ENCODE data around the gene VAV2. TPM values are rescaled to one million over a fixed set of nuclear protein-coding genes. Genes with fewer than 3 reads are reported as not detected.
"Not testable (repeated sequence)": the region's sequence is repeated elsewhere in the genome, so short reads cannot be mapped to it uniquely, and the experiment has no call there.

VAV2 gene
- total and polyA plus RNA-seq, 2 donors = 9.8 to 13.7 TPM

DNA sequence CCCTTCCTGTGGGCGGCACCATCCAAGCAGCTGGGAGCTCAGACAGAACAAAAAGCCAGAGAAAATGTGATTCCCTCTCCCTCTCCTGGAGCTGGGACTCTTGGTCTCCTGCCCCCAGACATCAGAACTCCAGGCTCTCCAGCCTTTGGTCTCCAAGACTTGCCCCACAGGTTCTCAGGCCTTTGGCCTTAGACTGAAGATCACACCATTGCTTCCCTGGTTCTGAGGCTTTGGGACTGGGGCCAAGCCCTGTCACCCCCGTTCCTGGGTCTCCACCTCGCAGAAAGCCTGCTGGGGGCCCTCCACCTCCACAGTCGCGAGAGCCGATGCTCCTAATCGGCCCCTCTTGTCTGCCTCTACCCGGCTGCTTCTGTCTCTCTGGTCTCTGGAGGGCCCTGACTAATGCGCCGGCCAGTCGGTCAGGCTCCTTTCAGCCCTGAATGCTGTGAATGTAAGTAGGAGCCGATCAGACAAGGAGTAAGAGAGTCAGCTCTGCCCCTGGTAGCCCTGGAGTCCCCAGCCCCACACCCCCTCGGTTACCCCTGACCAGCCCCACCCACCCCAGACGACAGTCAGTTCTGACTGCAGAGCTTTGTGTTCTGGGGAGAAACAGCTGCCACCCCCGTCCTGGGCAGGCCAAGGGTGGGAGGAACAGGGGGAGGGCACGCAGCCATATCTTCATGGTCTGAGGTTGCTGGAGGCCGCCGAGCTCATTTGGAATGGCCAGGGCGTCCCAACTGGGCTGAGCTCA, 57.5 kb downstream of the VAV2 start:
- Histone ChIP-seq H3K4me3 (ENCODE audit: low read depth, low read length) (no peak overlapping the region), H3K4me1 (ENCODE audit: insufficient read depth) (no peaks in the 10 kb centered on the region), H3K27ac (ENCODE audit: low read depth) (no peak overlapping the region), H3K36me3 (ENCODE audit: insufficient read depth) (no peaks in the 10 kb centered on the region)
- no peak for DNase-seq (ENCODE audit: extremely low spot score)
- 82% methylated on average over 19 of the region's 19 CpGs for WGBS

DNA sequence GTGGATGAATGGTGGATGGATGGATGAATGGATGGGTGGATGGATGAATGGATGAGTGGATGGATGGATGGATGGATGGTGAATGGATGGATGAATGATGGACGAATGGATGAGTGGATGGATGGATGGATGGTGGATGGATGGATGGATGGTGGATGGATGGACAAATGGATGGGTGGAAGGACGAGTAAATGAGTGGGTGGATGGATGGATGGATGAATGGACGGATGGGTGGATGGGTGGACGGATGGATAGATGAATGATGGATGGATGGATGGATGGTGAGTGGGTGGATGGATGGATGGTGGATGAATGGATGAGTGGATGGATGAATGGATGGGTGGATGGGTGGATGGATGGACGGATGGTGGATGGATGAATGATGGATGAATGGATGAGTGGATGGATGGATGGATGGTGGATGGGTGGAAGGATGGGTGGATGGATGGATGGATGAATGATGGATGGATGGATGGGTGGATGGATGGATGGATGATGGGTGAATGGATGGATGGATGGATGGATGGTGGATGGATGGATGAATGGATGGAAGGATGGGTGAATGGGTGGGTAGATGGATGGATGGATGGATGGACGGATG, 58.6 kb downstream of the VAV2 start:
- H3K4me1 ChIP-seq (ENCODE audit: insufficient read depth) = no peaks in the 10 kb centered on the region
- no peak for DNase-seq (ENCODE audit: extremely low spot score)
- H3K36me3 ChIP-seq (ENCODE audit: insufficient read depth) = no peaks in the 10 kb centered on the region
- H3K4me3 ChIP-seq (ENCODE audit: low read depth, low read length) = no peak overlapping the region
- 89% methylated on average over 6 of the region's 6 CpGs for WGBS
- no peak overlapping the region for H3K27ac ChIP-seq (ENCODE audit: low read depth)

DNA sequence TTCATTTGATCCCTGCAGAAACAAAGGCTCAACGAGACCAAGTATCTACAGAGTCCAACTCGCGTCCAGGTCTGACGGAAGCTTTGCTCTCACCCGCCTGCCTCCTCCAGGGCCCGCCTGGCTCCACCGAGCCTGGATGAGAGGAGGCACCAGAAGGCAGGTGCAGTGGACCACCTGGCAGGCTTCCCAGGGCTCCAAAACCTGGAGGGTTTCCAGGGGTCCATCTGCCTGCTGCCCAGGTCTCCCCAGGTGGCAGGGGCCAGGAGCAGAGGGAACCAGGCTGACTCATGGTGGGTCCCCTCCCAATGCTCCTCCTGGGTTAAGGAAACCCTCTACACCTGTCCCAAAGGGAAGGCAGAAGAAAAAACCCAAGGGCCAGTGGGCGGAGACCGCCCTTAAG, 59.5 kb downstream of the VAV2 start:
- no peak for DNase-seq (ENCODE audit: extremely low spot score)
- H3K36me3 ChIP-seq (ENCODE audit: insufficient read depth) = no peaks in the 10 kb centered on the region
- H3K4me1 ChIP-seq (ENCODE audit: insufficient read depth) = no peaks in the 10 kb centered on the region
- WGBS = 71% methylated on average over 9 of the region's 9 CpGs
- H3K4me3 ChIP-seq (ENCODE audit: low read depth, low read length) = no peak overlapping the region
- no peak overlapping the region for H3K27ac ChIP-seq (ENCODE audit: low read depth)

DNA sequence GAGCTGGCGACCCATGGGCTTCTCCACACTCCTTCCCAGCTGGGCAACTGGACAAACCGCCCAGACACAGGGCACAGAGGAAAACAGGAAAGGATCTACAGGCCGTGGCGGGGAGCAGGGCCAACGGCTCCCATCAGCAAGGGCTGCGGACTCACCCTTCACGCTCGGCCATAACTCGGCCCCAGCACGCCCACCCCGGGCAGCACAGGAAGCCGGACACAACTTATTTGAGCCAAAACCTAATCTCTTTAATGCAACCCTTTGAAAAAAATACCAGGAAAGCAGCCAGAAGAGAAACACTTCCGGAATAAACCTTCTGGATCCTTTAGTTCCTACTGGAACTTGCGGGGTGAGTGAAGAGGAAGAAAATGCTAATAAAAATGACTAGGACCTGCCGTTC, 59.9 kb downstream of the VAV2 start:
- Histone ChIP-seq H3K4me1 (ENCODE audit: insufficient read depth) (no peaks in the 10 kb centered on the region), H3K4me3 (ENCODE audit: low read depth, low read length) (no peak overlapping the region), H3K27ac (ENCODE audit: low read depth) (no peak overlapping the region), H3K36me3 (ENCODE audit: insufficient read depth) (no peaks in the 10 kb centered on the region)
- 41% methylated on average over 15 of the region's 15 CpGs for WGBS
- DNase-seq (ENCODE audit: extremely low spot score) = no peak

DNA sequence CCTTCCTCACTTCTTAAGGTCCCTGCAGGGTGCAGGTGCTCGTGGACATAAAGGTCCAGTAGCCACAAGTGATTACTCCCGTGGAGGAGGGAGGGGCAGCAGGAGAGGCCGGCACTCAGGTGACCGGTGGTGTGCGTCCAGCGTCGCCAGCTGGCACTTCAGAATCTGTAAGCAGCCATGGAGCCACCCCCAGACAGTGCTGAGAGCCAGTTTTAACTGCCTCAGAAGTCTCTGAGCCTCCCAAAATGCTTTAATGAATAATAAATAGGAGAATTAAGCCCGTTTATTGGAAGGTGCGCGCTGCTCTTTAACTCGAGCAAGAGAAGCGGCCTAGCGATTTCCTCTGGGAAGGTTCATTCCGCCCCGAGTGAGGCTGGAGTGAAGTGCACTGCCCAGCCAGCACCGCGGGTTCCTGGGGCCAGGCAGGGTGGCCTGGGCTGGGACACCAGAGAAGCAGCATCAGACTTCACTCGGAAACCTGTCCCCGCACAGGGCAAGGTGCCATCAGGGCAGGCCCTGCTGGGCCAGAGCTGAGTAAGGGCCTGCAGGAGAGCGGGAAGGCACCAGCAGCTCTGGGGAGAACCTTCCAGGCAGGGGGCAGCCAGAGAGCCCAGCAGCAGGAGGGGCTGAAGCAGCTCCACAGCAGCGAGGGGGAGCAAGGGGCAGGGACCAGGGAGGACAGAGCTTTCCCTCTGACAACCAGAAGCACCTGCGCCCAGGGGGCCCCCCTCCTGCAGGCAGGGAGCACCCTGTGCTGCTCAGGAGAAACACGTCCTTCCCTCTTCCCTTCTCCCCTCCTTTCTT, 61.2 kb downstream of the VAV2 start:
- no peak overlapping the region for H3K27ac ChIP-seq (ENCODE audit: low read depth)
- H3K4me3 ChIP-seq (ENCODE audit: low read depth, low read length) = no peak overlapping the region
- 80% methylated on average over 23 of the region's 23 CpGs for whole genome bisulfite sequencing

DNA sequence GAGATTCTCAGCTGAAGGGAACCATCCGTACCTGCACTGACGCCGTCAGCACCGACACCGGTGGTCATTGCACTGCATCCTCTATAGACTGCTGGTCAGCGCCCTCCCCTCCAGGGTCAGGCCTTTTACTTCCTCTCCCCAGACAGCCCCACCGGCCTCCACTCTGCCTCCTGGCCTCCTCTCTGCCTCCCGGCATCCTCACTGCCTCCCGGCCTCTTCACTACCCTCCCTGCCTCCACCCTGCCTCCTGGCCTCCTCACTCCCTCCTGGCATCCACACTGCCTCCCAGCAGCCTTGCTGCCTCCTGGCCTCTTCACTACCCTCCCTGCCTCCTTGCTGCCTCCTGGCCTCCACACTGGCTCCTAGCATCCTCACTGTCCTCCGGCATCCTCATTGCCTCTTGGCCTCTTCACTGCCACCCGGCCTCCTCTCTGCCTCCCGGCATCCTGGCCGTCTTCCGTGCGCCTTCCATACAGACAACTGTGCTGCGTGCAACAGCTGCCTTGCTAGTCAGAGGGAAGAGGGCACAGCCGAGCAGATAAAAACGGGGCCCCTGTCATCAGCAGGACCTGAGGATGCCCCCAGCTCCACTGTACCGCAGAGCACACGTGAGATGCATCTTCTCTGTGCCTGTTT, 62.0 kb downstream of the VAV2 start:
- H3K36me3 ChIP-seq (ENCODE audit: insufficient read depth) = no peaks in the 10 kb centered on the region

More for the DNA sequence above, 61.2 kb downstream of the VAV2 start:
- no peak for DNase-seq (ENCODE audit: extremely low spot score)
- Histone ChIP-seq H3K4me1 (ENCODE audit: insufficient read depth) (no peaks in the 10 kb centered on the region), H3K36me3 (ENCODE audit: insufficient read depth) (no peaks in the 10 kb centered on the region)

DNA sequence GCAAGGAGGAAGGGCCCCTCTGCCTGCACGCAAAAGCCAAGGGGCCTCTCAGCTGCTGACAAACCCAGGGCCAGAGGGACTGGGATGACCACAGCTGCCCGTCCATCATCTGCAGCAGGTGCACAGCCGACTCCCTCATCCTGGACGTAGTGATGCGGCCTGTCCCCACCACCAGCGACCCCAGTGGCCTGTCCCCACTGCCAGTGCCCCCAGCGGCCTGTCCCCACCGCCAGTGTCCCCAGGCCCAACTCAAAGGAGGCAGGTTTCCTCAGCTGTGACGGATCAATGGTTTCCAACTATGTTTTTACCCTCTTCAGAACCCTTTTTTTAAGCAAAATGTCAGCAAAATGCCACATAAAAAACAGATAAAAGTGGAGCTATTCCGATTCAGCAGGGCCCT, 62.5 kb downstream of the VAV2 start:
- no peak for DNase-seq (ENCODE audit: extremely low spot score)
- 90% methylated on average over 10 of the region's 10 CpGs for WGBS

More for the DNA sequence above, 62.0 kb downstream of the VAV2 start:
- WGBS = 83% methylated on average over 20 of the region's 20 CpGs
- H3K4me1 ChIP-seq (ENCODE audit: insufficient read depth) = no peaks in the 10 kb centered on the region
- H3K4me3 ChIP-seq (ENCODE audit: low read depth, low read length) = no peak overlapping the region
- no peak overlapping the region for H3K27ac ChIP-seq (ENCODE audit: low read depth)
- DNase-seq (ENCODE audit: extremely low spot score) = no peak

DNA sequence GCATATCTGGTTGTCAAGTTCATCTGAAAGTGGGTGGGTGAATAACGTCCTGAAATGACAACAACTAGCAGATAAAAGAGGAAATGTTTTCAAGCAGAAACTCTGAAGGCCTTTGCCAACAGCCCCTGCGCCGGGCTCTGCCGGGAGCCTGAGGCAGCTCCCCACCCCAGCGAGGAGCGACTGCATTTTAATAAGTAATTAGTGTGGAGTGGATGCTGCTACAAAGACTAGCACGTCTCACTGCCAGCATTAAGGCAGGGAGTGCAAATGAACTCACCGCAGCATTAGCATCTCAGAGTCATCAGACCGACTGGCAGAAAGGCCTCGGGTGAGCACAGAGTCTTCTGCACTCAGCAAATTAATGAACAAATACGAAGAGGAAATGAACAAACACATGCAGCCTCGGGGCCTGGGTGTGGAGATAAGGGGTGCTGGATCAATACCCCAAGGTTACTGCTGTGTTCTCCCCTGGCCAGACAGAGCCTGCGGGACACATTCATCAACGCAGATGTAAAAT, 63.8 kb downstream of the VAV2 start:
- Histone ChIP-seq H3K36me3 (ENCODE audit: insufficient read depth) (no peaks in the 10 kb centered on the region), H3K4me1 (ENCODE audit: insufficient read depth) (no peaks in the 10 kb centered on the region), H3K4me3 (ENCODE audit: low read depth, low read length) (no peak overlapping the region), H3K27ac (ENCODE audit: low read depth) (no peak overlapping the region)
- DNase-seq (ENCODE audit: extremely low spot score) = no peak
- WGBS = 86% methylated on average over 14 of the region's 14 CpGs

More for the DNA sequence above, 62.5 kb downstream of the VAV2 start:
- no peaks in the 10 kb centered on the region for H3K36me3 ChIP-seq (ENCODE audit: insufficient read depth)
- no peaks in the 10 kb centered on the region for H3K4me1 ChIP-seq (ENCODE audit: insufficient read depth)
- H3K4me3 ChIP-seq (ENCODE audit: low read depth, low read length) = no peak overlapping the region
- no peak overlapping the region for H3K27ac ChIP-seq (ENCODE audit: low read depth)

DNA sequence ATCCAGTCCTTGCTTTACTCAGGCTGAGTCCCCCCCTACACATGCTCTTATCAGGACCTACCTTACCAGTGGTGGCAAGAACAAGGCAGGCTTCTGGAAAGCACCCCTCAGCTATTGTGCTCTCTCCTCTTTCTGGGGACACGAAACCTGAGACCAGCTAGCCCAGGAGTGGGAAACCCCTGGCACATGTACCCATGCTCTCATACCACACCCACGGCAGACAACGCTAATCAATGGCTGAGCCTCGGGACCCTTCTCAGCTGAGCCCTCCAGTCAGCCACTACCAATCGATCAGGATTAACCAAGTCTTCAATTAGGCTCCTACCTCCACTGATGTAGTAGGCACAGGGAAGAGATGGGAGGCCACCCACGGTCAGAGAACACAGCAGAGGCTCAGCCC, 65.1 kb downstream of the VAV2 start:
- H3K4me1 ChIP-seq (ENCODE audit: insufficient read depth) = no peaks in the 10 kb centered on the region
- 90% methylated on average over 6 of the region's 6 CpGs for WGBS
- no peaks in the 10 kb centered on the region for H3K36me3 ChIP-seq (ENCODE audit: insufficient read depth)
- no peak overlapping the region for H3K4me3 ChIP-seq (ENCODE audit: low read depth, low read length)
- no peak overlapping the region for H3K27ac ChIP-seq (ENCODE audit: low read depth)
- DNase-seq (ENCODE audit: extremely low spot score) = no peak

DNA sequence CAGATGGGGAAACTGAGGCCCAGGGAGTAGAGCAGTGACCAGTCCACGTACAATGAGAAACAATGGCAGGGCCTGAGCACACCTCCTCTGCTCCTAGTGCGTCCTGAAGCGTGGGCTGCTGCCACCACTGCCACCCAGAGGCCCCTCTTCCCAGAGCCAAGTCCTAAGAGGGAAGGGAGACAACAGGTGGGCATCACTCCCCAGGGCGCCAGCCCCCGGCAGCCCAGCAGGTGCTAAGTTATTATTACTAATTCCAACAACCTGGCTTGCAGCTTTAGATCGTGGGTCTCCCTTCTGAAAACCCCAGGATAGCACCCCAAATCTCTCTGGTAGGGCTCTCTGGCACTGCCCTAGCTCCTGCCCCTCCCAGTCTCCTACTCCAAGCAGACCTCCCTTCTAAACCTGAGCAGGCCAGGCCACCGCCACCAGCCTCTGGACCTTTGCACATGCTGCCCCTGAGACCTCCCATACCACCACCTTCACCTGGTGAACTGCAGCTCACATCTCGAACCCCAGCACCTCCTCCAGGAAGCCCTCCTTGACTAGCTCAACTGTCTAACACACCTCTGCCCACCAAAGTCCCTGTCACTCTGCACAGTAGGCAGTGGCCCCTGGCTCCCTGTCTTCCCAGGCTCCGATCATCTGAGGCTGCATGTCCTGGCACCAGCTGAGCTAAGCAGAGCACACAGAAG, 65.8 kb downstream of the VAV2 start:
- no peak for DNase-seq (ENCODE audit: extremely low spot score)
- 96% methylated on average over 9 of the region's 9 CpGs for WGBS
- H3K36me3 ChIP-seq (ENCODE audit: insufficient read depth) = no peaks in the 10 kb centered on the region
- H3K4me1 ChIP-seq (ENCODE audit: insufficient read depth) = no peaks in the 10 kb centered on the region
- no peak overlapping the region for H3K4me3 ChIP-seq (ENCODE audit: low read depth, low read length)
- no peak overlapping the region for H3K27ac ChIP-seq (ENCODE audit: low read depth)

DNA sequence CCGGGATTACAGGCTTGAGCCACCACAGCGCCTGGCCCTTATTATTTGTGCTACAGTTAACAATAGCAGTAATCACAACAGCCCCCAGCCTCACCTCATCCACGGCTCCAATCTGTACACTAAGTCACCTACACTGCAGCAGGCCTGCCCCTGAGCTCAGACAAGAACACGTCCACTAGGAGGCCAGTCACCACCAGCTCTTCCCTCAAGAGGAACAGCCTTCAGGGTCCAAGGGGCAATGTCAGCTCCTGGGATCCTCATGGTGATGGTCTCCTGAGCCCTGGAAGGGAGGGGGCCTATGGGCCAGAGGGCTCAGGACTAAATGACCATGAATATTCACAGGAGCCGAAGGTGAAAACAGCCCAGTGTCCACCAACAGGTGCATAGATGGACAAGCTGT, 67.7 kb downstream of the VAV2 start:
- Histone ChIP-seq H3K27ac (ENCODE audit: low read depth) (no peak overlapping the region), H3K4me1 (ENCODE audit: insufficient read depth) (no peaks in the 10 kb centered on the region), H3K4me3 (ENCODE audit: low read depth, low read length) (no peak overlapping the region), H3K36me3 (ENCODE audit: insufficient read depth) (no peaks in the 10 kb centered on the region)
- 95% methylated on average over 5 of the region's 5 CpGs for WGBS
- DNase-seq (ENCODE audit: extremely low spot score) = no peak

DNA sequence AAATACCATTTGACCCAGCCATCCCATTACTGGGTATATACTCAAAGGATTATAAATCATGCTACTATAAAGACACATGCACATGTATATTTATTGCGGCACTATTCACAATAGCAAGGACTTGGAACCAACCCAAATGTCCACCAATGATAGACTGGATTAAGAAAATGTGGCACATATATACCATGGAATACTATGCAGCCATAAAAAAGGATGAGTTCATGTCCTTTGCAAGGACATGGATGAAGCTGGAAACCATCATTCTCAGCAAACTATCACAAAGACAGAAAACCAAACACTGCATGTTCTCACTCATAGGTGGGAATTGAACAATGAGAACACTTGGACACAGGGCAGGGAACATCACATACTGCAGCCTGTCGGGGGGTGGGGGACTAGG, 68.5 kb downstream of the VAV2 start:
- WGBS = 95% methylated on average over 2 of the region's 2 CpGs
- H3K4me1 ChIP-seq (ENCODE audit: insufficient read depth); DNase-seq (ENCODE audit: extremely low spot score); H3K4me3 ChIP-seq (ENCODE audit: low read depth, low read length); H3K36me3 ChIP-seq (ENCODE audit: insufficient read depth); H3K27ac ChIP-seq (ENCODE audit: low read depth): not testable (repeated sequence)

DNA sequence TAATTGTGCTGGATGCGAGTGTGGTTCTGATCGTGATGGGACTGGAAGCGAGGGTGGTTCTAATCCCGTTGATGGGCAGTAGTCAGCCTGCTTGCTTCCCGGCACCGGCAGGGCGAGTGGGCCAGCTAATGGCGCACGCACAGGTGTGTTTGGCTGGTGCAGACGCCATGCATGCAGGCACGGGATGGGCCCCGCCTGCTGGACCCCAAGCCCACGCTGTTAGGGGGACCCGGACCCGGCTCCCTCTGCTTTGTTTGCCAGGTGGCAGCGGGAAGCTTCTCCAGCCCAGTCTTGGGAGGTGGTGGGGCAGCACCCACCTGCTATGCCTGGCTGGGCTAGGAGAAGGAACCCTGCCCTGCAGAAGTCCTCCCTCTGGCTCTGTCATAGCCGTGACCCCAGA, 70.3 kb downstream of the VAV2 start:
- H3K27ac ChIP-seq (ENCODE audit: low read depth) = no peak overlapping the region
- DNase-seq (ENCODE audit: extremely low spot score) = no peak
- no peaks in the 10 kb centered on the region for H3K36me3 ChIP-seq (ENCODE audit: insufficient read depth)
- WGBS = 87% methylated on average over 17 of the region's 17 CpGs
- H3K4me3 ChIP-seq (ENCODE audit: low read depth, low read length) = no peak overlapping the region
- no peaks in the 10 kb centered on the region for H3K4me1 ChIP-seq (ENCODE audit: insufficient read depth)

Measured in urinary bladder (tissue), 4 donors.